Measurements from ENCODE around the gene LGSN.

DNA sequence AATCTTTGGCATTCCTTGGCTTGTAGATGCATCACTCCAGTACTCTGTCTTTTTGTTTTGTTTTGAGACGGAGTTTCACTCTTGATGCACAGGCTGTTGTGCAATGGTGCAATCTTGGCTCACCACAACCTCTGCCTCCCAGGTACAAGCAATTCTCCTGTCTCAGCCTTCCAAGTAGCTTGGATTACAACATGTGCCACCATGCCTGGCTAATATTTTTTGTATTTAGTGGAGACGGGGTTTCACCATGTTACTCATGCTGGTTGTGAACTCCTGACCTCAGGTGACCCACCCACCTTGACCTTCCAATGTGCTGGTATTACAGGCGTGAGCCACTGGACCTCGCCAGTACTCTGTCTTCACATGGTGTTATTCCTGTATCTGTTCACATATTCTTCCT, 35.8 kb upstream of the LGSN start:
- TF ChIP-seq, protein P1, sequence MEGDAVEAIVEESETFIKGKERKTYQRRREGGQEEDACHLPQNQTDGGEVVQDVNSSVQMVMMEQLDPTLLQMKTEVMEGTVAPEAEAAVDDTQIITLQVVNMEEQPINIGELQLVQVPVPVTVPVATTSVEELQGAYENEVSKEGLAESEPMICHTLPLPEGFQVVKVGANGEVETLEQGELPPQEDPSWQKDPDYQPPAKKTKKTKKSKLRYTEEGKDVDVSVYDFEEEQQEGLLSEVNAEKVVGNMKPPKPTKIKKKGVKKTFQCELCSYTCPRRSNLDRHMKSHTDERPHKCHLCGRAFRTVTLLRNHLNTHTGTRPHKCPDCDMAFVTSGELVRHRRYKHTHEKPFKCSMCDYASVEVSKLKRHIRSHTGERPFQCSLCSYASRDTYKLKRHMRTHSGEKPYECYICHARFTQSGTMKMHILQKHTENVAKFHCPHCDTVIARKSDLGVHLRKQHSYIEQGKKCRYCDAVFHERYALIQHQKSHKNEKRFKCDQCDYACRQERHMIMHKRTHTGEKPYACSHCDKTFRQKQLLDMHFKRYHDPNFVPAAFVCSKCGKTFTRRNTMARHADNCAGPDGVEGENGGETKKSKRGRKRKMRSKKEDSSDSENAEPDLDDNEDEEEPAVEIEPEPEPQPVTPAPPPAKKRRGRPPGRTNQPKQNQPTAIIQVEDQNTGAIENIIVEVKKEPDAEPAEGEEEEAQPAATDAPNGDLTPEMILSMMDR (IDR thresholded peaks at IDR 0.05) = no peak
- TF ChIP-seq POLR2A (IDR thresholded peaks at IDR 0.05) (no peak), POLR2AphosphoS5 (IDR thresholded peaks at IDR 0.05) (no peak), EP300 (IDR thresholded peaks at IDR 0.05) (no peak)

Data from stomach (tissue), 4 donors.